GM18868 (cell line): ENCODE data around the gene CARHSP1.
A peak's percentile ranks its signal among the peaks of the same experiment; 100 is the strongest.
"Not testable (repeated sequence)": the region's sequence is repeated elsewhere in the genome, so short reads cannot be mapped to it uniquely, and the experiment has no call there.

Experiments
- ATAC-seq: cut with Tn5 transposase; IDR thresholded peaks from one replicate; pipeline ENCODE4 v1.9.1; 2021; ENCODE audit warnings: mild to moderate bottlenecking, moderate library complexity; ENCODE audit not compliant: unreplicated experiment

Gene CARHSP1

GRCh38 chr16:8893976-8894690 is 25.3 kb upstream of the CARHSP1 start:
- no peak for ATAC-seq

- ATAC-seq, result no peak
These were observed 24.6 kb upstream of the CARHSP1 start for GRCh38 chr16:8893426-8893825.

GRCh38 chr16:8892101-8892575 is 23.3 kb upstream of the CARHSP1 start:
- peak; percentile 33 for ATAC-seq

- ATAC-seq, result no peak
These were observed 21.7 kb upstream of the CARHSP1 start for GRCh38 chr16:8890549-8890921.

GRCh38 chr16:8889893-8890548 is 21.2 kb upstream of the CARHSP1 start:
- ATAC-seq, result no peak

GRCh38 chr16:8888951-8889892 is 20.4 kb upstream of the CARHSP1 start:
- ATAC-seq, result no peak

GRCh38 chr16:8887952-8888560 is 19.2 kb upstream of the CARHSP1 start:
- no peak for ATAC-seq

GRCh38 chr16:8887431-8887765 is 18.6 kb upstream of the CARHSP1 start:
- ATAC-seq, result no peak

GRCh38 chr16:8886593-8887430 is 18.0 kb upstream of the CARHSP1 start:
- ATAC-seq, result no peak

- no peak for ATAC-seq
These were observed 17.1 kb upstream of the CARHSP1 start for GRCh38 chr16:8885674-8886592.

- ATAC-seq, result no peak
These were observed 14.0 kb upstream of the CARHSP1 start for GRCh38 chr16:8882725-8883377.

- no peak for ATAC-seq
These were observed 13.3 kb upstream of the CARHSP1 start, which contains the start of gene LITAFD for GRCh38 chr16:8882041-8882617. TSS of gene LITAFD (plus strand) at chr16:8882351. CDS start at chr16:8884356, 2,005 bp downstream.

- no peak for ATAC-seq
These were observed 12.2 kb upstream of the CARHSP1 start for GRCh38 chr16:8880839-8881510.

GRCh38 chr16:8878523-8878911 is 9.7 kb upstream of the CARHSP1 start:
- ATAC-seq, result no peak

- no peak for ATAC-seq
These were observed 9.2 kb upstream of the CARHSP1 start for GRCh38 chr16:8877894-8878522.

GRCh38 chr16:8875317-8875716 is 6.5 kb upstream of the CARHSP1 start:
- not testable (repeated sequence) for ATAC-seq

GRCh38 chr16:8874388-8874787 is 5.6 kb upstream of the CARHSP1 start:
- no peak for ATAC-seq
